Measurements from ENCODE around the gene NCS1.

The NCS1 gene

DNA sequence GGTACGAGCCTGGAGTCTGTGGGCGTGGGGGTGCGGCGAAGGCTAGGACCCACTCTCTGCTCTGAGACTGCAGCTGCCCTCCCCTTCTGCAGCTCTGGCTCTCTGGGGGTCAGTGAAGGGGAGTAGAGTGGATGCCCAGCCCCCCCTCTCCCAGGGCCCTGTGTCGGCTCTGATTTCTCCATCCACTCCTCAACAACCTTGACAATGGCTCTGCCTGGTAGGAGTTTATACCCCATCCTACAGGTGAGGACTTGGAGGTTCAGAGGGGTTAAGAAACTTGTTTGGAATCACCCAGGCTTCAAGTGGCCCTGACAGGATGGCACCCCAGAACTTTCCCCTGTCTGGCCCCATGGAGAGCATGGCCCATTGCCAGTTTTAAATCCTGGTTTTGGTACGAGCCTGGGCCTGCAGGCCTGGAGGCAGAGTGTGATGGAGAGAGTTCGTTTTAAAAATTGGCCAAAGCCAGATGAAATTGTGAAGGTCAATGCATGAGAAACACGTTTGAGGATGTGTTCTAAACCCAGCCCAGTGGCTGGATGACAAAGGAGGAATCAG is 22.3 kb downstream of the NCS1 start:
- no peak for DNase-seq (ENCODE audit: low read depth in 2 of 2)

DNA sequence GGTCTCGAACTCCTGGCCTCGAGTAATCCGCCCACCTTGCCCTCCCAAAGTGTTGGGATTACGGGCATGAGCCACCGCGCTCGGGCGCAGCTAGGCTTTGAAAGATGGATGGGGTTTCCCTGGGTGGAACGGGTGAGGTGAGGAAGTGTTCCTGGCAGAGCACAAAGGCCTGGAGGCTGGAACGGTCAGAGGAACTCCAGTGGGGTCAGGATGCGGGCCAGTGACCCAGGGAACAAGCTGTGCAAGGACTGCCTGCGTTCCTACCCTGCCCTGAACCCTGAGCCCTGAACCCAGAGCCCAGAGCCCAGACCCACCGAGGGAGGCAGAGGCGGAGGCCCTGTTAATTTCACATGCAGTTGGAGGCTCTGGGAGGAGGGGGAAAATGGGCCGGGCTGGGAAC is 23.4 kb downstream of the NCS1 start:
- DNase-seq (ENCODE audit: low read depth in 2 of 2), result no peak

DNA sequence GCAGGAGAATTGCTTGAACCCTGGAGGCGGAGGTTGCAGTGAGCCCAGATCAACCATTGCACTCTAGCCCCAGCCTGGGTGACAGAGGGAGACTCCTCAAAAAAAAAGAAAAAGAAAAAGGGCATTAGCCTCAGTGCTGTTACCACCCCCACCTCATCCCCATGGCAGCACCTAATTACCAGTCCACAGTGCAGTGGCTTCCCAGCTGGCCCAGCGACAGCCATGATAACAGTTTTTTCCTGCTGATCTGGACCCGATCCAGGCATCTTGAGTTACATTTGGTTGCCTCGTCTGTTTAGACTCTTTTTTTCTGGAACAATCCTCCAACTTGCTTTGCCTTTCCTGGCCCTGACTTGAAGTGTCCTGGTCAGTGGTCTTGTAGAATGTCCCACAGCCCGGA is 24.4 kb downstream of the NCS1 start:
- DNase-seq (ENCODE audit: low read depth in 2 of 2), result no peak

DNA sequence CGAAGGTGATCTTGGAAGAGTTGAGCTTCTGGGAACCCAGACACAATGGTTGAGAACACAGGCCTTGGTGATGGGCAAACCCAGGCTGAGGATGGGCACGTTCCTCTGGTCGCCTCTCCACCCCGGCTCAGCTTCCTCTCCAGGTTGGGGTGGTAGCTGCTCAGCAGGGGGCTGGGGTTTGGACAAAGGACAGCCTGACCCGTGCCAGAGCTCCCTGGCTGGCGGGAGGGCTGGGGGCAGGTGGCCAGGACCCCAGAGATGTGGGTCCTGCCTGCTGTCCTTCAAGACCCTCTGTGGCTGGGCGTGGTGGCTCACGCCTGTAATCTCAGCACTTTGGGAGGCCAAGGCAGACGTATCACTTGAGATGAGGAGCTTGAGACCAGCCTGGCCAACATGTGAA is 25.2 kb downstream of the NCS1 start:
- no peak for DNase-seq (ENCODE audit: low read depth in 2 of 2)

DNA sequence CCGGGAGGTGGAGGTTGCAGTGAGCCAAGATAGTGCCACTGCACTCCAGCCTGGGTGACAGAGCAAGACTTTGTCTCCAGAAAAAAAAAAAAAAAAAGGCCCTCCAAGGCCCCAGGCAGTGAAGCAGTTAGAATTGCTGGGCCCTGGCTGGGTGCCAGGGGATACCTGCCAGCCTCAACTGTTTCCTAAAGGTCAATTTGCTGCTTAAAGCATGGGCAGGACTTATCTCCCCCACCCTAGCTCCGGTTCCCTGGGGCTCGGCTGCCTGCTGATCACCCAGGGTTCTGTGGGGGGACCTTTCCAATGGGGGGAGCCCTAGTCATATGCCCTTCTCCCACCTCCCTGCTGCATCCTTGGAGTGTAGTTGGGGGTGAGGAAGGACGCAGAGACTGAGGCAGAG is 25.7 kb downstream of the NCS1 start:
- DNase-seq (ENCODE audit: low read depth in 2 of 2), result no peak

DNA sequence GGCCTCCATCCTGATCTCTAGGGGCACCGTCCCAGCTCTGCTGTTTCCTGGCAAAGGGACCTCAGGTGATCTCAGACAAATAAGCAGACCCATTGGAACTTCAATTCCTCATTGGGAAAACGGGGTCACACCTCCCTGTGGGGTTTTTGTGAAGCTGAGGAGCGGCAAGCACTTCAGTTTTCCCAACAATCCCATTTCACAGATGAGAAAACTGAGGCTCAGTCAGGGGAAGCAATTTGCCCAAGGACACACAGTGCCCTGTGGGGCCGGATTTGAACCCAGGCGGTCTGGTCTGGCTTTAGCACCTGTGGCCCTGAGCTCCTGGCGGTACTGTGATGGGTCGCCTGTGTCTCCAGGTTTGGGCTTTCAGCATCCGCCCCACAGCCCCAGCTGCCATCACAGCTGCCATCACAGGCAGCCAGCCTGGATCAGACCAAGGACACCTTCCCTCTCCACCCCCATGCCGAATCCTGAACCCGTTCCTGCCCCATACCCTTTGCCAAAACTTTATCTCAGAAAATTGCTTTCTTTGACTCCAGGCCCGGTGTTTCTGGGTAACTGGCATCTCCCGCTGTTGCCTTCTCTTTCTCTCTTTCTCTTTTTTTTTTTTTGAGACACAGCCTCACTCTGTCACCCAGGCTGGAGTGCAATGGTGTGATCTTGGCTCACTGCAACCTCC is 26.4 kb downstream of the NCS1 start:
- no peak for DNase-seq (ENCODE audit: low read depth in 2 of 2)

DNA sequence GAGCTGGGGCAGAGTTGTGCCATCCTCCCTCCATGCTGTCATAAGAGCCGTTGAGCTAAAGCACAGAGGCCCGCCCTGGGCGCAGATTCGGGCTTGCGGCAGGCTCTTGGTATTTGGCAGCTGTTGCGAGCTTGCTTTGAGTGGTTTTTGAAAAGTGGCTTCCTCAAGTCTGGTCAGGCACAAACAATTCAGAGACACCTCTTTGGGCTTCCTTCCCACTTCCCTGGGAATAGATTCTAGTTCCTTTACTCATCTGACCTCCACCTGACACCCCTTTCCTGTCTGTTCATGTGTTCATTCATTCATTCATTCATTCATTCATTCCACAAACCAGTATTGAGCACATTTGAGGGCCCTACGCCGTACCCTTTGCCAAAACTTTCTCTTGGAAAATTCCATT is 27.4 kb downstream of the NCS1 start:
- DNase-seq (ENCODE audit: low read depth in 2 of 2), result no peak

DNA sequence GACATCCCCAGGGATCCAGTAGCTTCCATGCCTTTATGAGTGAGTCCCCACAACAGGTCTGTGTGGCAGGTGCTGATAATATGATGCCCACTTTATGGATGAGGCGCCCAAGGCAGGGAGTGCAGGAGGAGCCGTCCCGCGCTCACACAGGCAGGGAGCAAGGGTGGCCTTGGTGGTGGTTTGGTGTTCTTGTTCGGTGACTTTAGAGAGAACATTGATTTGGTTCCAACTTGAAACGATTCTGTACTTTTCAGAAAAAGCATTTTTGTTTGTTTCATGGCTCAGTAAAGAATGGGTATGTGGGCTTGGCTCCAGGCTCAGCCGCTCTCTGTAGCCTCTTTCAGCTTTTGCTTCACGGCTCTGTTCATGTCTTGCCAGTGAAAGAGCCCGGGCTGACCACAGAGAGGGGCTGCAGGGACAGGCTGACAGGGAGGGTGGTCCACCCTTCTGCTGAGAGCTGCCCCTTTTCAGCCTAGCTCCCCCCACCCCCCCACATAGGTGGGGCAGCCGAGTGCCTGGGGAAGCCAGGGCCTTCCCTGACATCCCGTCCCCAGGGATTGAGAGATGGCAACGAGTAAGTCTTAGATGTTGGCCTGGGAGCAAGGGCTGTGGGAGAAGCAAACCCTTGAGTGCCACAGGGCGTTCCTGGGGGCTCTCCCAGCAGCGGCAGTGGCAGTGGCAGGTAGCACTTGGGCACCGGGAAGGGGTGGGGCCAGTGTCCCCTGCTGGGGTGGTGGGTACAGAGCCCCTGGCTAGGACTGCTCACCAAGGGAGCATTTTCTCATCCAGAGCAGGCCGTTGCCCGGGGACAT is 28.0 kb downstream of the NCS1 start:
- DNase-seq (ENCODE audit: low read depth in 2 of 2), result no peak

DNA sequence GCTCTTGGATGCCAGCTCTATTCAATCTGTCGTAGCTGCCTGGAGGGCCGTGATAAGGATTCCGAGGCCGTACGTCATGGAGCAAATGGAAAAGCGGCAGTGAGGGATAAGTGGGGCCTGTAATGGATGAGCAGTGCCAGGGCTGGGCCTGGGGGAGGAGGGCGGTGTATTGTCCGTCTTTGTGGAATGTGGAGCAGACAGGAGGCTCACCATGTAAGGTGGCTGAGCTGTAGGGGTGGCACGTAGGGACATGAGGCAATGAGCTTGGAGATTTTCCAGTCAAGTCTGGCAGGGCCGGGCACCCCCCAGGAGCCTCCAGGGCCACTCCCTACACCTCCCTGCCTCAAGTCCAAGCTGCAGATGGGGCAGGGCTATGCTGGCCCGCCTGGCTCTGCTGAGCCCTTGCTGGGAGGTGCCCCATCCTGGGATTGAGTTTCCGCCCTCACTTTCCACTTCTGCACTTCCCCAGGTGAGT is 29.2 kb downstream of the NCS1 start:
- DNase-seq (ENCODE audit: low read depth in 2 of 2), result no peak

DNA sequence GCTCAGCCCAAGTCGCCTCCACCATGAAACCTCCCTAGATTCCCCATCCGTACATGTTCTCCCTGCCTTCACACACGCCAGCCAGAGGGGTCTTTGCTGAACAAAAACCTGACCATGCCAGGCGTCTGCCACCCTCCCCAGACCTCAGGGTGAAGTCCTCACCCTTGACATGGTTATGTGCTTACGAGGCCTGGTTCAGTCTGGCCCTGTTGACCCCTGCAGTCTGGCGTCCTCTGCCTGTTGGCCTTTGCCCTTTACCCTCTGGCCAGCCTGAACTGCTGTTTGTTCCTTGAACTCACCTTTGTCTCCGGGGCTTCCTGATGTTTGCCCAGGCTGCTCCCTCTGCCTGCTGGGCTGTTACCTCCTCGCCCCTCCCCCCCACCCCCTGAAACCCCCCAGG is 29.8 kb downstream of the NCS1 start:
- DNase-seq (ENCODE audit: low read depth in 2 of 2), result no peak

DNA sequence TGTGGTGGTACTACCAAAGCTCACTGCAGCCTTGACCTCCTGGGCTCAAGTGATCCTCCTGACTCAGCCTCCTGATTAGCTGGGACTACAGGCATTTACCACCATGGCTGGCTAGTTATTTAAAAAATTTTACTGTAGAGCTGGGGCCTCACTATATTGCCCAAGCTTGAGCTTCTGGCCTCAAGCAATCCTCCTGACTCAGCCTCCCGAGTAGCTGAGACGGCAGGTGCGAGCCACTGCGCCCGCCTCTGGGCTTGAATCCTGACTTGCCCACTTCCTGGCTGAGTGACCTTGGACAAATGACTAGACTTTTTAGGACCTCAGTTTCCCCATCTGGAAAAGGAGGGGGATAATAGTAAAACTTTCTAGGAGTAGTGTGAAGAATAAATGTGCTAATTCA is 32.1 kb downstream of the NCS1 start:
- no peak for DNase-seq (ENCODE audit: low read depth in 2 of 2)

DNA sequence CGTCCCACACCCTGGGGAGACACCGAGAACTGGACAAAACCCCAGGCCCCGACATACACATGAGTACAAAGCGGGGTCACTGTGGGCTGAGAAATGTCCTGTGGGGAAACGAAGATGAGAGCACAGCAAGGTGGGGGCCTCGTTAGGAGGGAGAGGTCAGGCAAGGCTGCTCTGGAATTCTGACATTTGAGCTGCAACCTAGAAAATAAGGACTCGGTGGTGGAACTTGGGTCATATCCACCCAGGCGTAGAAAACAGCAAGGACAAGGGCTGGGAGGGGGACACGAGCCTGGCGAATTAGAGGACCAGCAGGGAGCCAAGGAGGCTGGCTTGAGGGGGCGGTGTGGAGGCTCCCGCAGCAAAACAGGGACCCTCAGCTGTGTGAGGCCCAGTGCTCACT is 32.8 kb downstream of the NCS1 start:
- no peak for DNase-seq (ENCODE audit: low read depth in 2 of 2)

DNA sequence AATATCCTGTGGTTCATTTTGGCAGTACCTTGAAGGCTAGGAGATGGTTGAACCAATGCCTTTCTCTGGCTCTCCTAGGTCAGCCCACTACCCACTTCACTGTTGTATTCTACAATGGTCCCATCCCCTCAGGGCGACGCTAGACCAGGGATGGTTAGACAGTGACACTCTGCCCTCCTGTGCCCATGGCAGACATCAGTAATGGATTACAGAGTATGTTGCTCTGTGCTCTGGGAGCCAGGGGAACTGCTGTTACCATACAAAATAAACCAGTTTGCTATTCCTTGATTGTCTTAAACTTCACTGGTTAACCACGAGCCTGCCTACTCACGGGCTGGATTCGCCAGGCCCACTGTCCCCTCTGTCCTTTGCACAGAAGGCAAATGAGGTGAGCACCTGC is 33.7 kb downstream of the NCS1 start:
- DNase-seq (ENCODE audit: low read depth in 2 of 2), result no peak

DNA sequence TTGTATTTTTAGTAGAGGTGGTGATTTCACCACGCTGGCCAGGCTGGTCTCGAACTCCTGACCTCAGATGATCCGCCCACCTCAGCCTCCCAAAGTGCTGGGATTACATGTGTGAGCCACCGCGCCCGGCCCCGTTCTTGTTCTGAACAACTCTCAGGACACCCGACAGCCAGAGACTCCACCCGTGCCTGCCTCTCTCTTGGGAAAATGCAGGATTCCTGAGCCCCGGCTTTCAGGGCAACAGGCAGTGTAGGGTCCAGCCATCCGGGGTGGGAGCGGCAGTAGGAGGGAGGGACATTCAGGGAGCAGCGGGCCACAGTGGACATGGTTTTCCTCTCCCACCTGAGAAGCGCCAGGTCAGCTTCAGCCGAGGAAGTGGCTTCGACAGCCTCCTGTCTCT is 34.4 kb downstream of the NCS1 start:
- no peak for DNase-seq (ENCODE audit: low read depth in 2 of 2)

DNA sequence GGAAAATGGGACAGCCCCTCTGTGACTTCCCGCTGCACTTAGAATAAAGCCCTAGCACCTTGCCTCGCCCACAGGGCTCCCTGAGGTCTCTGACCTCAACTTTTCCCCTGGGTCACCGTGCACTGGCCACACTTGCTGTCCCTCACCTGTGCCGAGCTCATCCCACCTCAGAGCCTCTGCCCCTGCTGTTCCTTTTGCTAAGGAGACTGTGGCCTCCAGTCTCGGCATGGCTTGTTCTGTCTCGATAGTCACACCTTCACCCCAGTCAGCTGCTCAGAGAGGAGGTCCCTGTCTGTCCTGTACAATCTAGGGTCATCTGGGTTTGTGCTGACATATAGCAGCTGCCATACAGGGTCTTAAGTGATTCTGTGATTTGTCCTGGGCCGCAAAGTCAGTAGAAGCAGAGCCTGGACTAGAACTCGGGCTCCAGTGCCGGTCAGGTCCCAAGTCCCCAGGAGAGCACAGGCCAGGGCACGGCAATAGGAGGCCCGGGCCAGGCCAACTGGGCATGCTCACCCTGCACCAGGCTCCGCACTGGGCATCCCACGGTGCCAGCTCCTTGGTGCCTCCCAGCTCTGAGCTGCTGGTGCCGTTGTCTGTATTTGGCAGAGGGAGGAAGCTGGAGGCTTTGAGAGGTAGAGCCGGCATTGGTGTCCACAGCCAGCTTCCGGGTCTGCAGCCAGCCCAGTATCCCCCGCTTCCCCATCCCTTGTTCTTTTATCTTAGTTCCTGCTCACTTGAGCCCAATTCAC is 35.2 kb downstream of the NCS1 start:
- DNase-seq (ENCODE audit: low read depth in 2 of 2), result no peak

DNA sequence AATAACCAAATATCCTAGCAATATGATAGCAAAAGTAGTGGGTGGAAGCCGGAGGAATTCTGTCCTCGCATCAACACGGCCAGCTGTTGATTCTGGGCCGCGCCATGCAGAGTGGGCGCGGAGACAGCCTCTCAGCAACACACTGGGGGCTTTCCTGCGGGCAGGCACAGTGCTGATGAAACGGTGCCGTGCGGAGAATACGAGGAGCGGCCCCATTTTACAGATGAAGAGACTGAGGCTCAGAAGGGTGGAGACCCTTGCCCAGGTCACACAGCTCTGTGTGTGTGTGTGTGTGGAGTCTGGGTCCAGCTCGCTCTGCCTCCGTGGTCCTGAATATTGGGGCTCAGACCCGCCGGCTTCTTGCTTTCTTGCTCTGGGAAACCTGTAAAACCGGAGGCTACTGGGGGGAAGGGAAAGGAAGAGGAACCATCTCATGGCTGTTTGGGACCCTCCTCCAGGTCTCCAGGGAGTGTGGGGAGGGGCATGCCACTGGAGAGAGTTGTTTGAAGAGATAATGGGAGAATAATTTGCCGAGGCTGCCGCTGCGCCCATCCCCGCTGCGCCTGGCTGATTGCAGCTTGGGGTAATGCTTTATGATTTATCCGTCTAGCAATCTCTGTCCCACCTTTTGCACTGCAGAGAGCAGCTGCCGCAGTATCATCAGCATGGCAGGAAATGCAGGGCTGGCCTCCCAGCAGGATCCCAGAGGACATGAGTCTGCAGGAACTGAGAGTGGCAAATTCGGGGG is 36.6 kb downstream of the NCS1 start:
- DNase-seq (ENCODE audit: low read depth in 2 of 2), result no peak

DNA sequence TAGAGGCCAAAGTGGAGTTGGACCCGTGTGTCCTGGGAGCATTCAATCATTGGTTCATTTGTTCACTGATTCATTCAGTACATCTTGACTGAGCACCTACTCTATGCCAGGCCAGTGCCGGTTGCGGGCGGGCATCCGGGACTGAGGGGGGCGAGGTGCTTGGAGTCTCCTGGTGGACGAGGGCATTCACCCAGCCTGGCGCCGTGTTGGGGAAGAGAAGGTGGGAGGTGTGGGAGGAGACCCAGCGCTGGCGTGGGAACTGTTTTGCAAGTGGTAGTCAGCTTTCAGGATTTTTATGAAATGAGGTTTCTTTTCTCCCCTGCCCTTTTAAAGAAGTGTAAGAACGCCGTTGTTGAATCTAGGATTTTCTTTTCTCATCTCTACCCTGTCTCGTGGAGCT is 37.2 kb downstream of the NCS1 start:
- no peak for DNase-seq (ENCODE audit: low read depth in 2 of 2)

DNA sequence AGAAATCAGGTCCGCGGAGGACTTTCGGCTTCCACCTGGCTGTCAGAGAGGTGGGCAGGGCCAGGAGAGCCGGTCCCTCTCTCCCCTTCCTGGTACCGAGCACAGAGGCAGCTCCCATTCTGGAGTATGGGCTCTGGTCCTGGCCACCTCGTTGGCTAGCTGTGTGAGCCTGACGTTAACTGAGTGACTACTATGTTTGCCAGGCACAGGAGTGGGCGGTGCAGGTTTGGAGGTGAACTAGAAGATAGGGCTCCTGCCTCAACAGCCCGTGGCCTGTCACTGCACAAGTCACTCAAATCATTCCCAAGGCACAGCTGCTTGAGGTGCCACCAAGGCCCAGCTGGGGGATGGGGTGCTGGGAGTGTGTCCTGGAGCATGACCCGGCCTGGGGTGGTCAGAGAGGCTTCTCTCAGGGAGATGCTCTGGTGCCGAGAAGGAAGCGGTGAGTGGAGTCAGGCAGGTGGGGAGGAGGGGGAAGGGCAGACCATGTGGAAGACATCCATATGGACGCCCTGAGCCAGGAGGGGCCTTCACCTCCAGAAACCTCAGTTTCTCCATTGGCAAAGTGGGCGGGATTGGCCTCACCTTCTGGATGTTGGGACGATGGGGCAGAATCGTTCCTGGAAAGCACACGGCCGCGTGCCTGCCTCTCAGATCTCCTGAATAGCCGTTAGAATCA is 39.5 kb downstream of the NCS1 start:
- DNase-seq (ENCODE audit: low read depth in 2 of 2), result no peak

DNA sequence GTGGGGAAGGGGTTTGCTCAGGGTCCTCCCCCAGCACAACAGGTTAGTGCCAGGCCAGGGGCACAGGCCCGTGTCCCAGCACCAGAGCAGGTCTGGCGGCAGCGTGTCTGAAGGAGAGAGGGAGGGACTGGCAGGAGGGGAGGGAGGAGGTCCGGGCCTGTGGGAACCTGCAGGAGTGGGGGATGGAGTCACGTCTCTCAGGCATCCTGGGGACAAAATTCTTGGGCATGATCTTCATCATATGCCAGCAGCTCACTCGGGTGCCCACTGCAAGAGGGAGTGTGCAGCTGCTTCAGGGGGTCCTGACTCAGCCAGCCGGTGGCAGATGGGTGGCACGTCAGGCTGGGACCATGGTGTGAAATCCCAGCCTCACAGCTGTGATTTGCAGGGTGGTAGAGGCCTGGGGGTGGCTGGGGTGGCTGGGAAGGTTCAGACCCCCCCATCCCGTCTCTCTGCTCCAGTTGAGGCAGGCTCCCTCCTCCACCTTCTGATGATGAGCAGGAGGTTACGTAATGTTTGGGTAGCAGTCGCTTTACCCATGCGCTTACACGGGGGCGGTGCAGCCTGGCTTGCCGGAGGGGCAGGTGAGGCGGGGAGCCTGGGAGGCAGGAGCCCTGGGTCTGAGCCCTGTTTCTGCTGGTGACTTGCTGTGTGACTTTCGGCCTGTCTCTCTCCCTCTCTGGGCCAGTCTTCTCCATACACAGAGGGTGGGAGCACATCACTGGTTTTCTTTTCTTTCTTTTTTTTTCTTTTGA is 40.5 kb downstream of the NCS1 start:
- no peak for DNase-seq (ENCODE audit: low read depth in 2 of 2)
